A673 (cell line): ENCODE data around the gene IL10RA.

Experiments used
- CTCF ChIP-seq: fragments of 300-800, 200-600 bp; sonication (generic); conservative IDR thresholded peaks from 2 replicates; pipeline ENCODE4 v1.5.1; 2017; ENCODE audit warnings: low read depth, mild to moderate bottlenecking, antibody characterized with exemption, low read length, moderate library complexity, mixed read lengths
- EZH2 ChIP-seq: fragments of 200-600 bp; sonication (generic); IDR thresholded peaks from 2 replicates; pipeline ENCODE4 v1.6.1; 2017; ENCODE audit warnings: borderline replicate concordance, low read depth, mild to moderate bottlenecking, mixed read lengths, antibody characterized with exemption, low read length; ENCODE audit not compliant: poor library complexity, severe bottlenecking

GRCh38 chr11:117973503-117973860, 12.7 kb upstream of the IL10RA start:
- TF ChIP-seq CTCF (no peak), EZH2 (no peak)
